ENCODE results near the gene CWC25.

Gene CWC25

DNA sequence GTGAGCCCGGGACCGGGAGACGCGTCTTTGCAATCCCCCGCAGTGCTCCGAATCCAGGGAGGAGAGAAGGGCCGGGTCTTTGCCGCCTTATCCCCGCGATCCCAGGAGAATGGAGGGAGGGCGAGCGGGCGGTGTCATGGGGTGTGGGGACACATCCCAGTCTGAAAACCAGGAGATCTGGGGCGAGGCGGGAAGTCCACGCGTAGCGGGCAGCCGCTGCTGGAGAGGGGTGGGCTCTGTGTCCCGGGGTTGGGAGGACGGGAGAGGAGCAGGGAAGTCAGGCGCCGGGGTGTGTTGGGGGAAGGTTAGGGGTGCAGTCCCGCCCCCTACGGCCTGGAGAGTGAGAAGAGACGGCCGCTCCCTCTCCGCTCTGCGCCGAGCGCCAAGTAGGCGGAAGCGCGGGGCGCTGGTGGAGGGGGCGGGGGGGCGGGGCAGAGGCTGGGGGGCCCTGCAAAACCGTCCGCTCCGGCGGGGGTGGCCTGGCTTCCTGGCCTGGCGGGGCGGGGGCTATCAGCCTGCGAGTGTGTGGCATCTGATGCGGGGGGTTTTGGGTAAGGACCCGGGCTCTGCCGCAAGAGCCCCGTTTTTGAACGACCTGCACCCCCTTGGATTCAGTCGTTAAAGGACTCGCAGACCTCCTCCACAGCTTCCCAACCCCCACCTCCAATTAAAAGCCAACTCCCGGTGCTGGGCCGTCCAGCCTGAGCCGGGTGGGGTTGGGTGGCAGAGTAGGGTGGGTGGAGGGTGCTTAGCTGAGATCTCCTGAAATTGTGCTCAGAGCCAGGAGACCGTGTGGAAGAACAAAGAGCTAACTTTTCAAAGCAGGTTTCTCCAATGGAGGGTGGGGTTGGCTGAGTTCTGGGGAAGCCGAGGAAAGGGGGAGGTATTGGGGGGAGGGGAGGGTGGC, 45.4 kb upstream of the CWC25 start:
- no peak for DNase-seq (ENCODE audit: low read depth)
- H3K4me3 ChIP-seq (replicated peaks; ENCODE audit: low read depth, low read length), result peak overlapping the region; percentile 98
- TF ChIP-seq, protein P1, sequence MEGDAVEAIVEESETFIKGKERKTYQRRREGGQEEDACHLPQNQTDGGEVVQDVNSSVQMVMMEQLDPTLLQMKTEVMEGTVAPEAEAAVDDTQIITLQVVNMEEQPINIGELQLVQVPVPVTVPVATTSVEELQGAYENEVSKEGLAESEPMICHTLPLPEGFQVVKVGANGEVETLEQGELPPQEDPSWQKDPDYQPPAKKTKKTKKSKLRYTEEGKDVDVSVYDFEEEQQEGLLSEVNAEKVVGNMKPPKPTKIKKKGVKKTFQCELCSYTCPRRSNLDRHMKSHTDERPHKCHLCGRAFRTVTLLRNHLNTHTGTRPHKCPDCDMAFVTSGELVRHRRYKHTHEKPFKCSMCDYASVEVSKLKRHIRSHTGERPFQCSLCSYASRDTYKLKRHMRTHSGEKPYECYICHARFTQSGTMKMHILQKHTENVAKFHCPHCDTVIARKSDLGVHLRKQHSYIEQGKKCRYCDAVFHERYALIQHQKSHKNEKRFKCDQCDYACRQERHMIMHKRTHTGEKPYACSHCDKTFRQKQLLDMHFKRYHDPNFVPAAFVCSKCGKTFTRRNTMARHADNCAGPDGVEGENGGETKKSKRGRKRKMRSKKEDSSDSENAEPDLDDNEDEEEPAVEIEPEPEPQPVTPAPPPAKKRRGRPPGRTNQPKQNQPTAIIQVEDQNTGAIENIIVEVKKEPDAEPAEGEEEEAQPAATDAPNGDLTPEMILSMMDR (IDR thresholded peaks at IDR 0.05; ENCODE audit: low read length, missing control alignments), result no peak

DNA sequence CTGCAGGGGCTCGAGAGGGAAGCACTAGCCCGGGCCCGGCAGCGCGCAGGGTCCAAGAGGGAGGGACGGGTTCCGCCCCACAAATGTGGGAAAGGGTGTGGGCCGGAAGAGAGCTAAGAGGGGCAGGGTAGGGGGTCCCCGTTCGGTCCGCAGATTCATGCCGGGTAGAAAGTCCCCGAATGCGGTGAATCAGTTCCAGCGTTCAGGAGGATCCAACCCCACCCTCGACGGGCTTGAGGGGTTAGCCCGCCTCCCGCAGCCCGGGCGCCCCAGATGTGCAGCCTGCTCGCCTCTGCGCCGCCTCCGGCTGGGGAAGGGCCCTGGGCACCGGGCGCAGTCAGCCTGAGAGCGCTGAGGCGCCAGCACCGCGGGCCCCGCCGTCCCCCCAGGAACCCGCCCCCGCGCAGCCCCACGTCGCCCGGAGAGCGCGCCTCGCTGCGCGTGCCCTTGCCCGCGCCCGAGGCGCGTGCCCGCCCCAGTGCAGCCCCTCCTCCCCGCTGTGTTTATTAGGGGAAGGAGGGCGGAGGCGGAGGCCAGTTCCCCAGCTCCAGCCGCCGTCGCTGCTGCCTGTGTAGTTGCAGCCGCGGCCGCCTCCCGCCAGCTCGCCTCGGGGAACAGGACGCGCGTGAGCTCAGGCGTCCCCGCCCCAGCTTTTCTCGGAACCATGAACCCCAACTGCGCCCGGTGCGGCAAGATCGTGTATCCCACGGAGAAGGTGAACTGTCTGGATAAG, 44.6 kb upstream of the CWC25 start, which contains the start of gene LASP1:
Gene LASP1, plus strand, starts transcription at position 533 of the 733 bp plus-strand sequence. Its CDS starts 132 bp downstream, at position 665.
- TF ChIP-seq, protein P1 (IDR thresholded peaks at IDR 0.05; ENCODE audit: low read length, missing control alignments), result no peak
- DNase-seq (ENCODE audit: low read depth), result peak; percentile 89
- H3K4me3 ChIP-seq (replicated peaks; ENCODE audit: low read depth, low read length), result peak within 1 kb of the TSS; percentile 98

DNA sequence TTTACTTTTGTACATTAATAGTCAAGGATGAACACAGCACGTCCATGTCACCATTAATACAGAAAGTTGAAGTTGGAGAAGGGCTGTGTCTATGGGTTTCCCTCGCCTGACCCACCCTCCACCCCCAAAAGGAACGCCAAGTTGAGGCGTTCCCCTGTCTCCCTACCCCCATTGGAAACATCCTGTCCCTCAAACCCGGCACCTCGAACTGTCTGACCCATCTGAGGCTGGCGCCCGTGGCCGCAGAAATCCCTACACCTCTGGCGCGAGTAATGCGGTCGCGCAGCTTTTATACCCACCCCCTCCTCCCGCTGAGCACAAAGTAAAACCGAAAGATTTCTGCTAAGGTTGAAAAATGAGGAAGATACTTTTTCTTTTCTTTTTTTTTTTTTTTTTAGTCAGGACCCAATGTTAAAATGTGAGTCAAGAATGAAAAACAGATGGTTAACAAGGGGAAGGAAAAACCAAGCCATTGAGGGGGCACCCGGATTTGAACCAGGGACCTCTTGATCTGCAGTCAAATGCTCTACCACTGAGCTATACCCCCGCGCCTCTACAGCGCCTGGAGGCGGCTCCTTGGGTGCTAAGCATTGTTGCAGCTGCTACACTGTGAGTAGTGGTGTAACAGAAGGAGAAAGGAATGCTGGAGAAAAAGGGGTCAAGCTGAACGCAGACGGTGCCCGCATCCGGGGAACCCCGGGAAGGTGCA, 43.9 kb upstream of the CWC25 start:
- TF ChIP-seq, protein P1 (IDR thresholded peaks at IDR 0.05; ENCODE audit: low read length, missing control alignments), result peak; percentile 32
- H3K4me3 ChIP-seq (replicated peaks; ENCODE audit: low read depth, low read length), result peak overlapping the region; percentile 98
- DNase-seq (ENCODE audit: low read depth), result peak; percentile 91

DNA sequence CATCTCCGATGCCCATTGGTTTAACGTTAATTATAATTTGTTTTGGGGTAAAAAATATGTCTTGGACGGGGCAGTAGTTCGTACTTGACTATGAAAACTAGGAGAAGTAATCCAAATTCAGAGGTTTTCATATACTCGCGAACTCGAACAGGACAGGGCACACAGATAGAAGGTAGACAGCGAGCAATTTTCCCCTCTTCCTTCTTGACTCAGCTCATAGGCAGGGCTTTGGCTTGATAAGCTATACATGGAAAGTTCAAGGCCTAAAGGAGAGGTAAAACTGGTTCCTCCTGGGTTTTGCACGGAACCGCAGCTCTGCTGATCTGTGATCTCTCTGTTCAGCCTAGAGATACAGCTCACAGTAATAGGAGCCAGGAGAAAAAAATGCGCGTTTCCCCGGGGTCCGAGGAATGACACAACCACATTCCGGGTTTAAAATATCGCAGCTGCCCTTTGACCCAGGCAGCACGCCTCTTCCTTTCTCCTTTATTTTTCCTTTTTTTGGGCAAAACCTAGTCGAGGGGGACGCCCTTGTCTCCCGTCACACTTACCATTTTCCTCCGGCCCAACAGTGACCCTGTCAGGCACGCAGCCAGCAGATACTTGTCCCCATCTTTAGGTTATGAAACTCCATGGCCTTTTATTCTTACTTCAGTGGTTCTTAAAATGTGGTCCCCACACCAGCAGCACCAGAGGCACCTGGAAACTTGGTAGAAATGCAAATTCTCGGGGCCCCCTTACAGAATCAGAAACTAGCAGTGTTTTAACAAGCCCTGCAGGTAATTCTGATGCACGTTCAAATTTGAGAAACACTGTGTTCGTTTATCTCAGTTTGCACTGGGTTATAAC, 43.1 kb upstream of the CWC25 start:
- DNase-seq (ENCODE audit: low read depth), result peak; percentile 71
- TF ChIP-seq, protein P1 (IDR thresholded peaks at IDR 0.05; ENCODE audit: low read length, missing control alignments), result no peak
- H3K4me3 ChIP-seq (replicated peaks; ENCODE audit: low read depth, low read length), result peak overlapping the region; percentile 98

DNA sequence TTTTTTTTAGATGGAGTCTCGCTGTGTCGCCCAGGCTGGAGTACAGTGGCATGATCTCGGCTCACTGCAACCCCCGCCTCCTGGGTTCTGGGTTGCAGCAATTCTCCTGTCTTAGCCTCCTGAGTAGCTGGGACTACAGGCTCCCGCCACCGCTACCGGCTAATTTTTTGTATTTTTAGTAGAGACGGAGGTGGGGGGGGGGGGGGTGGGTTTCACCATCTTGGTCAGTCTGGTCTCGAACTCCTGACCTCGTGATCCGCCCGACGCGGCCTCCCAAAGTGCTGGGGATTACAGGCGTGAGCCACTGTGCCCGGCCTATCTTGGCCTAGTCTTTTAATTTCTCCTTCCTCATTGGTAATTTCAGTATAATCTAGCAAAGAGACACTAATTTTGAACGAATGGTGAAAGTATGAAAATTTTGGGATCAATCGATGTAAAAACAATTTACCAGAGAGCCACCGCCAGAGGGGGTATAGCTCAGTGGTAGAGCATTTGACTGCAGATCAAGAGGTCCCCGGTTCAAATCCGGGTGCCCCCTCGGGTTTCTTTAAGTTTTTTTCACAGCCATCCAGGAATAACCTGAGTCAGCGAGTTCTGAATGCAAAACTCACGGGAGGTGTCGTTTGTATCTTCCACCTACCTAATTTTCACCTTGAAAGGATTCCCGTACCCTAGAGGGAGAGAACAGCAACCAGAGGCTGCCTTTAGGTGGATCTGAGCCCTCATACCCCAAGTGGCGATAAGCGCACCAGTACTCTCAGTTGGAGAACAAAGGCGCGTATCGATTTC, 42.3 kb upstream of the CWC25 start:
- H3K4me3 ChIP-seq (replicated peaks; ENCODE audit: low read depth, low read length), result peak overlapping the region; percentile 98
- peak; percentile 68 for DNase-seq (ENCODE audit: low read depth)
- TF ChIP-seq, protein P1 (IDR thresholded peaks at IDR 0.05; ENCODE audit: low read length, missing control alignments), result peak; percentile 23

All from fibroblast of pulmonary artery (primary cell).